GM21528 (cell line): ENCODE data around the gene CSF1R.
"Not testable (repeated sequence)": the region's sequence is repeated elsewhere in the genome, so short reads cannot be mapped to it uniquely, and the experiment has no call there.

ENCODE experiments used
- ATAC-seq: cut with Tn5 transposase; IDR thresholded peaks from one replicate; pipeline ENCODE4 v1.9.1; 2021; ENCODE audit warnings: mild to moderate bottlenecking, moderate library complexity; ENCODE audit not compliant: unreplicated experiment, low FRiP score

CSF1R gene

DNA sequence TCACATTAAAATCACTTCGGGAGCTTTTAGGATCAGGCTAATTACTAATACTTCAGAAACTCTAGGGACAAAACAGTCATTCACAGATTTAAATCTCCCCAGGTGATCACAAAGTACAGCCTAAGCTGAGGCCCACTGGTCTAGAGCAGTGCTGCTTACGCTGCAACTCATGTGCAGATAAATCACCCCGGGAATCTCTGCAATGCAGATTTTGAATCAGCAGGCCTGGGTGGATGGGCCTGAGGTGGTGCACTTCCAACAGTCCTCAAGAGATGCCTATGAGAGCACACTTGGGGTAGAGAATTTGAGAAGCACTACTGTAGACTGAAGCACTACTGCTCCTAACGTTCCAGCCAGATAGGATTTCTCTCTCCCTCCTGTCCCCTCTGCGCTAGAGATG, 28.4 kb downstream of the CSF1R start:
- no peak for ATAC-seq

DNA sequence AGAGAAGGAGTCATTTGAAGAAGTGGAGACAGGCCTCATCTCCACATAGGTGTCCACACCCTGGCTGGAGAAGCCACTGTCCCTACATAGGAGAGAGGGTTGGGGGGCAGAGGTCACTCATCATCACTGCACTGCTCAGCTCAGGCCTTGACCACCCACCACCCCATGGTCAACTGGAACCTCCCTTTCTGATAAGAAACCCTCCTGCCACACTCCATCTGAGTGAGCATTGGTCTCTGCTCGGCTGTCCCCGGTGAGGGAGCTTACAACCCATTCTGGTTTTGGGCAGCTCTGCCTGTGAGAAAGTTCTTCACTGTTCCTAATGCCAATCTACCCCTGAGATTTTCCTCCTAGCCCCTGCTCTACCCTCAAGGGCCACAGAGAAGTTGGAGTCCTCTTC, 28.8 kb downstream of the CSF1R start:
- no peak for ATAC-seq

DNA sequence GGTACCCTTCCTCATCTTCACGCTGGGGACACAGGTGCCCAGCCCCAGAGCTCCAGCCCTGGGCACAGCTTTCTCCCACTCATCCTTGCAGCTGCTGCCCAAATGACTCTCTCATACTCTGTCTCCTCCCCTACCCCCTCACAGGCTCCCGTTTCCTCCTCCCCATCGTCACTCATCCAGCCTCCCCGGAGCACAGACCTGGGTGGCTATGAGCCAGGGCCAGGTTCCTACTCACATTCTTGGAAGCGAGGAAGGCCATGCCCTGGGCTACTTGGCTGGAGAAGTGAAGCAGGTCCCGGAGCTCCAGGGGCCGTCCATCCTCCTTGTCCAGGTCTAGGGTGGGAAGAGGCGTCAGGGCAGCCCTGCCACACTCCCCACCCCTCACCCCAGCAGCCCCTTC, 29.3 kb downstream of the CSF1R start:
- ATAC-seq: no peak

DNA sequence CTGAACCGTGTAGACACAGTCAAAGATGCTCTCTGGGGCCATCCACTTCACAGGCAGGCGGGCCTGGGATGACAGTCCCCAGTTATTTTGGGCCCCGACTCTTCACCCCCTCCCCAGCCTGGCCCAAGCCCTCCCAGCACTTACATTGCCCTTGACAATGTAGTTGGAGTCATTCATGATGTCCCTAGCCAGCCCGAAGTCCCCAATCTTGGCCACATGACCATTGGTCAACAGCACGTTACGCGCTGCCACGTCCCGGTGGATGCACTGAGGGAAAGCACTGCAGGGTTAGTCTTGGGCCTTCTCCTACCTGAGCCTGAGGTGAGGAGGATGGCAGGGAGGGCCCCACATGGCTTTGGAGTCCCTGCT, 30.3 kb downstream of the CSF1R start:
- no peak for ATAC-seq

DNA sequence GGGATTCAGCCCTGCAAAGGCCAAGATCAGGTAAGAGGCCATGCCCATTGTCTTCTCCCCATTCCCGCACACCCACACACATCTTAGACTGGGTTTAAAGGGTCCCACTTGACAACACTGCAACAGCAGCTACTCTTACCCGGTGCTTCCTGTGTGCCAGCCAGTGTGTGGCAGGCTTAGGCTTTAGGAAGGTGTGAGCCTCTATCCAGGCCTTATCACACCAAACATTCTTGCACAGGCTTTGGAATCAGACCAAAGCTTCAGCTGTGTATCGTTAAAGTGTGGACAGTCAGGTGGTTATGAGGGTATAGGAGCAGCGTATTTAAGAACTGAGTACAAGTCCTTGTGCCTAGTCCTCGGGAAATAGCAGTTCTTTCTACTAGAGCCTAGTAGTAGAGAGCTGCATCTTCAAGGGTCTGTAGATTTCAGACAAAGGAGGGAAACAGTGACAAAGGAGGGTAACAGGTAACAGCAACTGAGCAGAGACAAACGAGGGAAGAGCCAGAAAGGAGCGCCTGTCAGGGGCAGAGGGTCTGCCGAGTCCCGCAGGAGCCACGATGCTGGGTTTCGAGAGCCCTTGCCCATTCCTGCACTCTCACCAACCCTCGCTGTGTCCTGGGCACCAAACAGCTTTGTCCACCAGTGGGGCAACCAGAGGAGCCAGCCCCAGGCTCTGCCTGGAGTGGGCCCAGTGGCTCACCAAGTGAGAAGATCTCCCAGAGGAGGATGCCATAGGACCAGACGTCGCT, 30.9 kb downstream of the CSF1R start:
- ATAC-seq: no peak

DNA sequence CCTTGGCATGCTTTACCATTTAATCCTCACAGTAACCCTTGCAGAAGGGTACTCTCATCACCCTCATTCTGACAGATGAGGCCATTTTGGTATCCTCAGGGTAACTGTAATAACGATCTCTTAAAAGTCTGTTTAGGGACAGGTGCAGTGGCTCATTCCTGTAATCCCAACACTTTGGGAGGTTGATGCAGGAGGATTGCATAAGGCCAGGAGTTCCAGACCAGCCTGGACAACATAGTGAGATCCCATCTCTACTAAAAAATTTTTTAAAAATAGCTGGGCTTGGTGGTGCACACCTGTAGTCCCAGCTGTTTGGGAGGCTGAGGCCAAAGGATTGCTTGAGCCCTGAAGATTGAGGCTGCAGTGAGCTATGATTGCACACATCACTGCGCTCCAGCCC, 31.8 kb downstream of the CSF1R start:
- no peak for ATAC-seq

DNA sequence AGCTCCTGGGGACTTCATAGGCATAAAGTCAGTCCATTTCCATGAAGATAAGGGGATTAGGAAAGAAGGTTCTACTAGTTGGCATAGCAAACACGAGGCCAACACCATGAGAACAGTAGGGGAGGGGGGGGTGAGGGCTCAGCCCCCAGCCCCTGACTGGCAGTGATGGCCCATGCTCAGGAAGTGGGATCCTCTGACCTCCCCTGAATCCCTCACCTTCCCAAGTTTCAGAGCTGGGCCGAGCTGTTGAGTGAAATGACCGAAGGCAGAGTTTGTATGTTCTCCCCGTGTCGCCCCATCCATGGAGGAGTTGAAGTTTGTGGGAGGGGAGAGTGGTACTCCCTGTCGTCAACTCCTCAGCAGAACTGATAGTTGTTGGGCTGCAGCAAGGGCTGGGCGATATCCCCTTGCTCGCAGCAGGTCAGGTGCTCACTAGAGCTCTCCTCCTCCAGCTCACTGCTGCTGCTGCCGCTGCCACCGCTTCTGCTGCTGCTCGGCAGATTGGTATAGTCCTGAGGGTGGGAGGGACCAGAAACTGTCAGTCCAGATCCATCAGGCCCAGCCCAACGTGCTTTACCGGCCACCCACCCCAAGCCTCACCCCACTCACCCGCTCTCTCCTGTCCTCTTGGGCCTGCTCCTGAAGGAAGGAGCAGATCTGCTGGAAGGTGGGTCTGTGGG, 32.5 kb downstream of the CSF1R start:
- ATAC-seq: no peak

DNA sequence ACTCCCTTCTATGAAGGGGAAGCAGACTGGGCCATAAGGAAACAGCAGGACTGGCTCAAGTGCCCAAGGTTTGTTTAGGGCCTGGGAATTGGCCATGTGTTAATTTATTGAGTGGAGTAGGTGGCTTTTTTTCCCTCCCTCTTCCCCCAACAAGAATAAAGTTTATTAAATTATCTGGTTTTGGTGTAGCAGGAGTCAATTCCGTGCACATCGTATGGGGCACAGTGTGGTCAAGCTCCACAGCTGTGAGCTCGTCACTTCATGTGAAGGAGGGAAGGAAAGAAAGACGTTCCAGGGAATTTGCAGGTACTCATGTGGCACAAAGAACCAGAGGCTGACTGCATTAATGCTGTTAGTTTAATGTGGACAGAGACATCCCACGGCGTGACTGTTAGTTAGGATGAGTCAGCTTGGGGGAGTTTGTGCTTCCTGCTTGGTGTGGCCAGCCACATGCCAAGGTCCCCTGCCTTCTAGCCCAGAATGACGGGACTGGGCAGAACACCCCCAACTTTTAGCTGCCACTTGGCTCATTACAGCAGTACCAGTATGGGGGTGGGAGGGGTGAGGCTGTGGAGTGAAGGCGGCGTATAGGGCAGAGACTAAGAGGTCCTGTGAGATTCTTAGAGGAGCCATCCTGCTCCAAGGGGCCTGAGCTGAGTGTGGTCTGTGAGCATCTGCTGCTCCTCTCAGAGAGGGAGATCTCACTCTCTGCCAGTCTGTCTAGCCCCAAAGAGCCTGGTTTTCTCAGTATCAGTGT, 33.2 kb downstream of the CSF1R start:
- no peak for ATAC-seq

DNA sequence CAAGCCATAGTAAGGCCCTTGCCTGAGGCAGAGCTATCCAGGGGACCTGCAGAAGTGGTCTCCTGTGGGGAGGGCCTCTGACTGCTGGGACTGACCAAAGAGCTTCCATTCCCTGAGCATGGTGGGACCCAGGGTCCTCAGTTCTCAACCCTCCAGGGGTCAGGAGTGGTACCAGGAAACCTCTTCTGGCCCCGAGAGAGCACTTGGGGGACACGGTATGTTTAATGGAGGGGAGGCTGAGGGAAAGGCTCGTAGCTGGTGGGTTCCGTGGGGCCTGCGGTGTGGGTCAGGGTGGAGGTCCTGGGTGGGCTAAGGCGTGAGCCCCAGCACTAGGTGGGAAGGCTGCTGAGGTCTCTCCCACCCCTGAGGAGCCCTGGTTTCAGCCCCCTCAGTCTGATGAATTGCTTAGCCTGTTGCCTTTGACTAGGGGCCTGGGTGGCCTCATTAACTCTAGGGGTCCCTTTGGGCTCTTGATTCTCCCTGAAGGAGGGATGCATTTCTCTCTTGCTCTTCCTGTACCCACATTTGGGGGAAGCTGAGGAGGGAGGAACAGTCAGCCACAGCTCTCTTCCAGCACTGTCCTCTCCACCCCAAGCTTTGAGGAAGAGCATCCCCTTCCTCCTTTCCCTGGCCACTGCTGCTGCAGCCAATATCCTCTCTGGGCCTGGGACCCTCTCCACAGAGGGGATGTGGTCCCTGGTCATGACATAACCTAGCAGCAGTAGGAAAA, 34.0 kb downstream of the CSF1R start:
- ATAC-seq: no peak

DNA sequence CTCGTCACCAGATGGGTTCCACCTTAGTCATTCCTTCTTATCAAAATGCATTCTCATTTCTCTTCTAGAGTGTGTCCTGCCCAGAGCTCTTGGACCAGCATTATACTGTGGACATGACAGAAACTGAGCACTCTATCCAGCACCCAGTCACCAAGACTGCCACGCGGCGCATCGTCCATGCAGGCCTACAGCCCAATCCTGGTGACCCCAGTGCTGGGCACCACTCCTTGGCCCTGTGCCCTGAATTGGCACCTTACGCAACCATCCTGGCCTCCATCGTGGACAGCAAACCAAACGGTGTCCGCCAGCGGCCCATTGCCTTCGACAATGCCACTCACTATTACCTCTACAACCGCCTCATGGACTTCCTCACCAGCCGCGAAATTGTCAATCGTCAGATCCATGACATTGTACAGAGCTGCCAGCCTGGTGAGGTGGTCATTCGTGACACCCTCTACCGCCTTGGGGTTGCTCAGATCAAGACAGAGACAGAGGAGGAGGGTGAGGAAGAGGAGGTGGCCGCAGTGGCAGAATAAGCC, 34.6 kb downstream of the CSF1R start:
- ATAC-seq: no peak

DNA sequence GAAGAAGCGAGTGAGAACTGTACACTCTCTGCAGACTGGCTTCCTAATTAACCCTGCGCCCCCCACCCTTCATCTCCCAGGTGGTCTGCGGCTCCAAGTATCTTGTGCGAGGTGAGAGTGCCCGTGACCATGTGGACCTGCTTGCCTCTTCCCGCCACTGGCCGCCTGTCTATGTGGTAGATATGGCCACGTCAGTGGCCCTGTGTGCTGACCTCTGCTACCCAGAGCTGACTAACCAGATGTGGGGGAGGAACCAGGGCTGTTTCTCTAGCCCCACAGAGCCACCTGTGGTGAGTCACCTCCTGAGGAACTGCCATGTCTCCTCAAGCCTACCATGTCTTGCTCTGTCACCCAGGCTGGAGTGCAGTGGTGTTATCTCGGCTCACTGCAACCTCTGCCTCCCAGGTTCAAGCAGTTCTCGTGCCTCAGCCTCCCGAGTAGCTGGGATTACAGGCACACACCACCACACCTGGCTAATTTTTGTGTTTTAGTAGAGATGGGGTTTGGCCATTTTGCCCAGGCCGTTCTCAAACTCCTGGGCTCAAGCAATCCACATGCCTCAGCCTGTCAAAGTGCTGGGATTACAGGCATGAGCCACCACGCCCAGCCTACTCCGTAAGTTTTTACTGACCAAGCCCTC, 36.1 kb downstream of the CSF1R start:
- ATAC-seq: not testable (repeated sequence)

DNA sequence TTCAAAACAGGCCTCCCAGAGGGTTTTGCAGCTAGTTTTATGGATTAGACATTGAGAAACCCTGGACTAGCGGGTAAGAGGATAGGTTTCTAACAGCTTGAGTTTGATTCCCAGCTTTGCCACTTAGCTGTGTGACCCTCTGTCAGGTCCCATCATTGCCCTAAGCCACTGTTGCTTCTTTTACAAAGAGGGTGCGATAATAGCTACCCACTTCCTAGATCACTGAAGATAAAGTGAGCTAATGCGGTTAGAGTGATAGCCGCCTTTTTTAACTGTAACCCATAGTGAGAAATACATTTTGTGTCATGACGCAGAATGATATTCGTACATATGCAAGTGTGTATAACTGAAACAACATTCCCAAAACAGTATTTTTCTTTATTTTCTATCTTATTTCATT, 40.3 kb downstream of the CSF1R start:
- ATAC-seq: no peak

DNA sequence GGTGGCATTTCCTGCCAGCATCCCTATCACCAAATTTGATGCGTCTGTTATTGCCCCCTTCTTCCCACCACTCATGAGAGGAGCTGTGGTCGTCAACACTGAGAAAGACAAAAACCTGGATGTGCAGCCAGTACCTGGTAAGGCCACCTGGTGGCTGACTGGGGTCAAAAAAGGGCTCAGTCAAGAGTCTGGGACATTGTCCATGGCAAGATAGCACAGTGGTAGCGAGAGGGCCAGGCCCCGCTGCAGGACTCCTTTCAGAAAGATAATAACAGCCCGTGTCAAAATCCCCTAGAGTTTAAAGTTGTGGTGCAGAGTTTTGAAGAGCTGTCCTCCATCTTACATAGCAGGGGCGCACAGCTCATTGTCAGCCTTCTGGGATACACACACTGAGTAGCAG, 40.8 kb downstream of the CSF1R start:
- no peak for ATAC-seq

DNA sequence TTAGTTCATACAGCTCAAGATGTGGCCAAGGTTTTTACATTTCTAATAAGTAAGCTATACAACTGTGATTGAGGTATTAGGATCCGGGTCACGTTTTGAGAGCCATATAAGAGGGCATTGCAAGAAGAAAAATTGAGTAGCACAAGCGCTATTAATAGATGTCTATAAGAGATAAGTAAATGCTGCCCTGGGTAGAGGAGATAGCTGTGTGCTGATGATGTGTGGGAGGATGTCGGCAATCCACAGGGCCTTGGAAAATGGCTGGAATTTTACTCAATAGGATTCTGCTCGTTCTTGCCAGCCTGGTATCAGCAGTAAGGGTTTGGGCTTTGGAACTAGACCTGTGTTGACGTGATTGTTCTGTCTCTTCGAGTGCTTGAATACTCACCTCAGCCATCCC, 41.6 kb downstream of the CSF1R start:
- no peak for ATAC-seq

DNA sequence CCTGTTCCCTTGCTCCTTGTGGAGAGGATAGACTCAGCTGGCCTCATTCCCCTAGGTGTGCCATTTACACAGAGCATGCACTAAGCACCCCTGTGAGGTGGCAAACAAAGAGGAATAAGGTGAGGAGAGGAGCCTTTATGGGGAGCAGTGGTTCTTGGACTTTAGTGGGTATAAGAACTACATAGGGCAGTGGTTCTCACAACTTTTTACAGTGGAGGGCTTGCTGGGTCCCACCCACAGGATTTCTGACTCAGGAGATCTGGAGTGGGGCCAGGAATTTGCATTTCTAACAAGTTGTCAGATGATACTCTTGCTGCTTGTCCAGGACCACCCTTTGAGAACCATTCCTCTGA, 42.0 kb downstream of the CSF1R start:
- ATAC-seq: no peak

DNA sequence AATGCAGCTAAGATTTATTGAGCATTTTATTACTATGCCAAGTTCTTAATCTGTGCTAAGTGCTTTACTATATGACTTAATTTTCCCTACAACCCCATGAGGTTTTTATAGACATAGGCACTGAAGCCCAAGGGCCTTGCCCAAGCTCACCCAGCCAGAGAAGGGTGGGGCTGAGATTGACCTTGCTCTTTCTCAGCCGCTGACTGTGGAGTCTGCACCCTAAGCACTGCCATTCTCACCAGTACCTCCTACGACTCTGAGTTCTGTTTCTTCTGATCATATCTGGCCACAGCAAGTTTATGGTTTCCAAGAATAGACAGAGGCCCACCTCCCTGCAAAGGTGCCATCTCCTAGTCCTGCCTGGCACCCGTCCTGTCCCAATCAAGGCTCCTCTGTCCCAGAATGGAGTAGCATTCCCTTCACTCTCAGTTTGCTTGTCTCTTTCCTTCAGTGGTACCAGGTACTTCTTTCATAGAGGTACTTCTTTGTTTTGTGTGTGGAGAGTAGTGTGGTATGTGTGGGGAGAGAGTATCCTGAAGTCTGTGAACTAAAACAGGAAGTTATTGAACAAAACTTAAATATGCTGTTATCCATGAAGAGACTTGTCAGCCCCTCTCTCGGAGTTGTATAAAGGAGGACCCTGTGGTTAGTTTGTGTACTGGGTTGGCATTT, 42.6 kb downstream of the CSF1R start:
- ATAC-seq: no peak

DNA sequence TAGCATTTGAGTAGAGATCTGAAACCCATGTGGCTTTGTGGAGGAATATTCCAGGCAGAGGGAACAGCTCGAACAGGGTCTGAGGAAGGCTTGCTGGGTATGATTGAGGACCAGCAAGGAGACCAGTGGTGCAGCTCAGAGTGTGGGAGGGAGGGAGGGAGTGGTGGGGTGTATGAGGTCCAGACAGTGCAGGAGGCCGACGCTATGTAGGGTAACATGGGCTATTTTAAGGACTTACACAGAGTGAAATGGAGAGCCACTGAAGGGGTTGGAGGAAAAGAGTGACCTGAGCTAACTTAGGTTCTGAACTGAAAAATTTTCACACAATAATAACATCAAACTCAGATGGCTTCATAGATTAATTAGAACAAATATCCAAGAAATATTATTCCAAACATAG, 43.9 kb downstream of the CSF1R start:
- ATAC-seq: no peak

DNA sequence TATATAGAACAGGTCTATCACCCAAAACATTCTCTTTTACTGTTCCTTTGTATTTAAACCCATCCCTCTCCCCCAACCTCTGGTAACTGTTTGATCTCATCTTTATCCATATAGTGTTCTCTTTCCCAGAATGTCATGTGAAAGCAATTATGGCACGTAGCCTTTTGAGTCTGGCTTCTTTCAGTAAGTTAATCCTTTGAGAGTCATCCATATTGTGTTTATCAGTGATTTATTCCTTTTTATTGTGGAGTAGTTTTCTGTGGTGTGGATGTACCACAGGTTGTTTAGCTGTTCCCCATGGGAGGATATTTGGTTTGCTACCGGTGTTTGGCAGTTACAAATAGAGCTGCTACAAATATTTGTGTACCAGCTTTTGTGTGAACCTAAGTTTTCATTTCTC, 47.8 kb downstream of the CSF1R start:
- ATAC-seq: no peak

DNA sequence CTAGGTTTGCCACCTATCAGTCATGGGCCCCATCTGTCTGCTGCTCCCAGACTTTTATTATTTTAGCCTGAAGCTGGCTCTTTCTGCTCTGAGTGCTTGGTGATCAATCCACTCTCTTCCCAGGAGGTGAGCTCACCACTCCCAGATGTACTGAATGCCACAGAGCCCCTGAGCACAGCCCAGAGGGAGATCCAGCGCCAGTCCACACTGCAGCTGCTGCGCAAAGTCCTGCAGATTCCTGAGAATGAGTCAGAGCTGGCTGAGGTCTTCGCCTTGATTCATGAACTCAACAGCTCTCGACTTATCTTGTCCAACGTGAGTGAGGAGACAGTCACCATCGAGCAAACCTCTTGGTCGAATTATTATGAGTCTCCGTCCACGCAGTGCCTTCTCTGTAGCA, 49.8 kb downstream of the CSF1R start:
- ATAC-seq: no peak
